ENCODE results near the gene NR1I3.

NR1I3 gene

GRCh38 chr1:161182214-161182613, 55.8 kb downstream of the NR1I3 start:
- no peak for TF ChIP-seq CTCF (IDR thresholded peaks at IDR 0.05; ENCODE audit: borderline replicate concordance, control extremely low read depth, extremely low read depth, insufficient read depth, missing control alignments)
- peak; percentile 43 for DNase-seq (ENCODE audit: low spot score)
- in situ Hi-C loops (cut with MboI; ENCODE audit: low sequenced_read_pairs, unreplicated experiment) = no loop called here

GRCh38 chr1:161180639-161181038, 57.4 kb downstream of the NR1I3 start:
- no peak for DNase-seq (ENCODE audit: low spot score)
- no peak for TF ChIP-seq CTCF (IDR thresholded peaks at IDR 0.05; ENCODE audit: borderline replicate concordance, control extremely low read depth, extremely low read depth, insufficient read depth, missing control alignments)
- in situ Hi-C loops (cut with MboI; ENCODE audit: low sequenced_read_pairs, unreplicated experiment) = no loop called here

DNA sequence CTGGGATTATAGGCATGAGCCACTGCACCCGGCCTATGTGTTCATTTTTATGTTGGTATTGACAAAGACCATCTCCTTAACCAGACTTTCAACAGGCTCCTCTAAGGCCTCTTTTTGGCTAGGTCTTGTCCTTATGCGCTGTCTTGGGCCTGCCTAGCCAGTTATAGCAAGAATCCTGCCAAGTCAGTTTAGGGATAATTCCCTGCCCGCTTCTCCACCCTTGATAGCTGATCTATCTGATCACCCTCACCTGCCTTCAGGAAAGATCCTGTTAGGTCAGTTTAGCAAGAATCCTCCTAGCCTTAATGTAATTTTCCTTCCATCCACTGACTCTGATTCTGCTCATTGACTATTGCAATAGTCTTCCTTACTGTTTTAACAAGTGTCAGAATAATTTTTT, 58.3 kb downstream of the NR1I3 start:
- no peak for DNase-seq (ENCODE audit: low spot score)
- TF ChIP-seq CTCF (IDR thresholded peaks at IDR 0.05; ENCODE audit: borderline replicate concordance, control extremely low read depth, extremely low read depth, insufficient read depth, missing control alignments) = no peak
- in situ Hi-C loops (cut with MboI; ENCODE audit: low sequenced_read_pairs, unreplicated experiment) = no loop called here

All from GM13976 (cell line).